Hematopoietic multipotent progenitor cell treated with erythropoietin and hydrocortisone succinate and interleukin-3 and kit ligand, for 15 days (in vitro differentiated cells): ENCODE results near the gene CCDC9.
A peak's percentile ranks its signal among the peaks of the same experiment; 100 is the strongest.

ENCODE experiments used
- DNase-seq: peaks from one replicate; pipeline ENCODE4 v3.0.0-alpha.2; 2015; ENCODE audit warnings: low spot score

CCDC9 gene

DNA sequence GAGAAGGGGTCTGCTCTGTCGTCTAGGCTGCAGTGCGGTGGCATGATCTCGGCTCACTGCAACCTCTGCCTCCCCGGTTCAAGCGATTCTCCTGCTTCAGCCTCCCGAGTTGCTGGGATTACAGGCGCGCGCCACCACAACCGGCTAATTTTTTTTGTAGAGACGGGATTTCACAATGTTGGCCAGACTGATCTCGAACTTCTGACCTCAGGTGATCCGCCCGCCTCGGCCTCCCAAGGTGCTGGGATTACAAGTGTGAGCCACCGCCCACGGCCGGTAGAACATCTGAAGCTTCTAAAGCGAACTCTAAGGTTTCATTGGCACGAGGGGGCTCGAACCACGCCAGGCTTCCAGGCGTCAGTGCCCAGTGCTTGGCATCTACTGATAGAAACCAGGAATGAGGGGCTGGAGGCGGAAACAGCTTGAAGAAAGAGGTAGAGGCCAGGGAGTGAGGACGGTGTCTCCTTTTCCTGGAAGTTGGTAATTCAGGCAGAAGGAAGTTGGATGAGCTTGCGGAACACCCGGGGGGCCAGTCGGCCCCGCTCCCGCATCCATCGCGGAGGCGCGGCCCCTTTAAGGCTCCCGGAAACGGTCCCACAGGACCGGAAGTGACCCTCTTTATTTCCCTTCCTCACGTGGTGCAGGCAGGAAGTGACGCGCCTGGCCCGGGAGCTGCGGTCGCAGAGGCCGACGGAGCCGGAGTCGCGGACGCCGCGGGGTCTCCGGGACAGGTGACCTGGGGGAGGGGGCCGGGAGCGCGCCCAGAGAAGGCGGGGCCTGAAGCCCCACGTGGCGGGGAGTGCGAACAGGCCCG lies at the start of gene CCDC9:
TSS of gene CCDC9 (plus strand) at position 647 of the 814 bp plus-strand sequence. CDS start 1,876 bp downstream, outside the sequence.
- peak; percentile 96 for DNase-seq

DNA sequence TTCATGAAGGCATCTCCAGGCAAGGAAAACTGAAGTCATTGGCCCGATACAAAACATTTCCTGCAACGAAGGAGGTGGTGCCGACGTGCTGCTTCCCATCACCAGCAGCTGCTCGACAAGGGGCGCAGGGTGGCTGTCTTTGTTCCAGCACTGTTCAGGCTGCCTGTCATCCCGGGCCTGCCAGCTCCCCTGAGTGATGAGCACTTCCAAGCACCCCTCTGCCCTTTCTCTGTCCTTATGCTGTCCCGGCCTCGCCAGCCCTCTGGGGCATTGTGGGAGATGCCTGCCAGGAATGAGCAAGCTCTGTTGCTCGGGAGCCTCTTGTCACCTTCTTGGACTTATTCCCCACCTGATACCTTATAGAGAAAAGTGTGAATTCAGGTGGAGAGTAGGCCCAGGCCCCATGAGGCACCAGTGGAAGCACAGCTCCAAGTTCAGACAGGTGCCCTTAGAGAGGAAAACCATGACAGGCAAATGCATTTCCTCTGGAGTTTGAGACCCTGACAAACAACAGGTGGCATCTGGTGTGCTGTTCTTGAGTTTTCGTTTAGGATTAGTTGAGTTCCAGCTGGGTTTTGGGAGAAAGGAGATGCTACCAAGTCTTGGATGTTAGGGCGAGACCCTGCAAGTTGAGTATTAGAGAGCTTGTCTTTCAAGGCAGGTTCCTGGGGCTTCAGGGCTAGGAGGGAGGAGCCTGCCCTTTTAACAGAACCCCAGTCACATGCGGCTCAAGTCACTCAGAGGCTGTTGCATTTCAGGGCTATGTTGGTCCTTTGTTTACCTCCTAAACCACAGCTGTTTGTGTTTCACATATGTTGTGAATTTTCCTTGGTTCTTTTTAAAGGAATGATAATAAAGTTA lies 46.8 kb upstream of the CCDC9 start:
- no peak for DNase-seq

DNA sequence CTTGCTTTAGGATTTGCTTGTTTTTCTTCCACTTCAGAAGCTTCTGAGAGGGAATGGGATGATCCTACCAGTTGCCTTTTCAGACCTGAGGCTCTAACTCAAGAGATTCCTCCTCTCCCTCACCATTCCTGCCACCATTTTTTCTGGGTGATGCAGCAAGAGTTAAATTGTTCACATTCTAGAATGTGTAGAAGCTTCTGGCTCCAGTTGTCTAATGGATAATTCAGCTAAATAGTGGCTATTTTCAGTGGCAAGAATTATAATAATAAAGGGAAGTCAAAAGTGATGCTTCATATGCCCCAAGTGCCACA lies 46.2 kb upstream of the CCDC9 start:
- no peak for DNase-seq

DNA sequence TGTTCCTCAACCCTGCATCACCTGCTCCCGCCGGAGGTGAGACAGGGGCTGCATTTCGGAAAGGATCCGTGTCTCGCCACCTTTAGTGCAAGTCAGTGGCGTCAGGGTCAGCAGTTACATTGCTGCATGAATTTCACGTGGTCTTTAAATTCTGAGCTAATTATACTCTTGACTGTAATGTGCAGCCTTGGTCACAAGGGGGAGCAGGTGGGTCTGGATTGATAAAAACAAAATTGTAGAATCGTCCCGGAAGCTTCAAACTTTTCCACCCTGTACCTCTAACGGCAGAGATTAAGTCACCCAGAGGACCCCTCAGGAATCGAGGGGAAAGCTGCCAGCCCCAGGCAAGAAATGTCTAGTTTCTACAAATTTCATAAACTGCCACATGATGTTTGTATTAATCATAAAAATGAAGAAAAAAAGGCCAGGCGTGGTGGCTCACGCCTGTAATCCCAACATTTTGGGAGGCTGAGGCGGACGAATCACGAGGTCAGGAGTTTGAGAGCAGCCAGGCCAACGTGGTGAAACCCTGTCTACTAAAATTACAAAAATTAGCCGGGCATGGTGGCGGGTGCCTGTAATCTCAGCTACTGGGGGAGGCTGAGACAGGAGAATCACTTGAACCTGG lies 45.5 kb upstream of the CCDC9 start:
- DNase-seq = peak; percentile 91

DNA sequence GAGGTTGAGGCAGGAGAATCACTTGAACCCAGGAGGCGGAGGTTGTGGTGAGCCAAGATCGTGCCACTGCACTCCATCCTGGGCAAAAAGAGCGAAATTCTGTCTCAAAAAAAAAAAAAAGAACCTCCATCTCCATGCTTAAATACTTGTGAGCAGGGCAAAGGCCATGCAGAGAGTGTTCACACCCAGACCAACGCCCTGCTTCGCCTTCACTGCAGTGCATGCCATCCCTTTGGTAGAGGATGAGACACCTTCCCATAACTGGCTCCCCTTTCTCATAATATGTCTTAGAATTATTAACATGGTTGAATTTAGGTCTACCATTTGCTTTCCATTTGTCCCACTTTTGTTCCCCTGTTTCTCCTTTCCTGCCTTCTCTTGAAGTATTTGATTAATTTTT lies 40.7 kb upstream of the CCDC9 start:
- no peak for DNase-seq

DNA sequence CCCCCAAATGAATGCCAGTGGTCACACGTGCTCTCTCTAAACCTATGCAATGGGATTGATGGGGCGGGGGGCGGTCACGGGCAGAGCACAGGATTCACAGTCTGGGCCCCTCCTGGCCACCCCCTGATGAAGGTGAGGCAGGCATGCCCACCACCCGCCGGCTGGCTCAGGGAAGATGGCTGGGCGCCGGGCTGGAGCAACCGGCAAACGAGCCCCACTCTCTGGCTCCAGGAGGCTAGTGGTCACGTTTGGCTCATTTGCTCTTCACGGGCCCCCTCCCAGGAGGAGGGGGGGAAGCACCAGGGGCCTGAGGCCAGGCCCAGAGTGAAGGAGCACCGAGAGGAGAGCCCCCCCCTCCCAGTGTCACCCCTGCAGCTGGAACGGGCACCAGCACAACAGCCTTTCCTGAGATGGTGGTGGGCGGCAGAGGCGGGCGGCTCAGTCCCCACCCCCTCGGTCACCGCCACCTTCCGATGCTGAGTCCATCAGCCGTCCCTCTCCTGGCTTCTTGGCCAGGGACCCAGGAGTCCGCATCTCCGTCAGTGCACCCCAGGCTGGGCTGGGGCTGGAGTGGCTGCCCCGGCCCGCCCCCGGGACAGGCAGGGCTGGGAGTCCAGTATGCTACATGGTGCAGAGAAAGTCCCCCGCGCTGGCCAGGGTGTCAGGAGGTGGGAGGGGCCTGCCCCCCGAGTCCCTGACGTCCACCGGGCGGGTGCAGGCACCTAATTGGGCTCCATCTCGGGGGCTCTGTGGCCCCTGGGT lies 35.1 kb upstream of the CCDC9 start:
- DNase-seq = no peak

DNA sequence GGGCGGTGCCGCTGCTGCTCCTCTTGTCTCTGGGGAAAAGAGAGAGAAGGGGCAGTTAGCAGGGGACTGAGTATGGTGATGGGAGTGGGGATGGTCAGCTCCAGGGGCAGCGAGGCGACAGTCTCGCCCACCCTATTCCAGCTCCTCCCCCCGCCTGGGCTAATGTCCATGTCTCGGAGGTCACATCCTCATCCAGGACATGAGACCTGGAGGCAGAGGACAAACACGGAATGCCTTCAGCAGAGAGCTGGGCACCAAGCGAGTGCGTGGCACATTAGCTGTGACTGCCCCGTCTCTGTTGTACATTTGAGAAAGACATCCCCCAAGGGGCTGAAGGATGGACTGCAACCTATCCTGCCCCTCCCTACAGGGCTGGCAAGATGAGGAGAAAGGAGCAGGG lies 34.4 kb upstream of the CCDC9 start:
- no peak for DNase-seq

DNA sequence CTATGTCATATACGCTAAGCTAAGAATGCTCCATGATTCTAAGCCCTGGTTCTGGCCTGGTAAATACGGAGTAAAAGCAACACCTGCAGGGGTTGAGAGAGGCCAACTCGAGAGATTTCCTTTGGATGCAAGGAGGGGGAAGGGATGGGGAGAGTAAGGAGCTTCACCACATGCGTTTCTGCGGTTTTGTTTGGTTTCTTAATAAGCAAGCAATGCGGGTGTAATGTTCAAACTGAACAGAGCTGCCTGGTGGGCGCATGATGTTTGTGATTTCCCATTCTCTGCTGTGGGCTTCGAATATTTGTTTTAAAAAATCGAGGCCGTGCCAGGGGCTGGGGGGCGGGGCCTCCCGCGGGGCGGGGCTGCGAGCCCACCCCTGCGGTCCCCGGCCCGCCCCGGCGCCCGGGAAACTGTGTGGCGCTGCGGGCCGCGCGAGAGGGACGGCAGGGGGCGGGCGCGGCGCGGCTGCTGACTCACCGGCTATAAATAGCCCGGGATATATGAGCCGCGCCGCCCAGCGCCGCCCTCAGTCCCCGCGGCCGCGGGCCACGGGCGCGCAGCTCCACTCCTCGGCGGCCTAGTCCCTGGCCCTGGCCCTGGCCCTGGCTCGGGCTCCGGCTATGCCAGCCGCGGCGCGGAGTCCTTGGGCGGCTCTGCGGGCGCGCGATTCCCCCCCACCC lies 30.4 kb upstream of the CCDC9 start:
- peak; percentile 91 for DNase-seq

DNA sequence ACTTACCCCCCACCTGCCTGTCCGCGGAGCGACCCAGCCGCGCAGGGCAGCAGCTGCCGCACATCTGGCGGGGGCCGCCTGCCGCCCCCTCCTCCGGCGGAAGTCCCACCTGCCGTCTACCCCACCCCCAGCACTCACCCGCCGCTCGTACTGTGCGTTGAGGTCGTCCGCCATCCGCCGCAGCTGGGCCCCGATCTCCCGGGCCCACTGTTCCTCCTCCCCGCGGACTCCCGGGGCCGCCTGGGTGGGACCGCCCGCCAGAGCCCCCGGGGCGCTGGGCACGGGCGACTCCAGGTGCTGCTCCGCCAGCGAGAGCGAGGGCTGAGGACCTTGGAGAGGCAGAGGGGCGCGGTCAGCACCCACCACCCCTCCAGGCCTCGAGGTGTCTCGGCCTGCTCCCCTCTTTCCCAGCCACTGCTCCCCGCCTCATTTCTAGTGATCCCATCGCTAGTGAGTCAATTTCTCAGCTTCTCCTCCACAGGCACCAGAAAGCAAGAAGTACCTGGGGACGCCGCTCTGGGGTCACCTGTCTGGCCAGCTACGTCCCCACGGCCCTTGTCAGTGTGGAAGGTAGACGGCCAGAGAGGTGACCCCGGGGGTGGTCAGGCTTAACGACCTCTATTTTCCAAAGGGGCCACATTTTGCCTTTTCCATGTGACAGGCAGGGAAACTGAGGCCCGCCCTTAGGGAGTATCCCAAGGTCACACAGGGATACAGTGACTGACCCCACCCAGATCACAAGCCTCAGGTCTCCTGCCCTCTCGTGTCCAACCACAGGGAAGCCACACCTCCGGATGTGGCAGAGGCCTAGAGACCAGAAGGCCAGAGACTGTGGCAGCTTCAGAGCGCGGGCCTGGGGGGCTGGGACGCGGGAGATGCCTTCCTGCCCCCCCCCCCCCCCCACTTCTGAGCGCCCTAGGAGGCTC lies 29.6 kb upstream of the CCDC9 start:
- peak; percentile 79 for DNase-seq

DNA sequence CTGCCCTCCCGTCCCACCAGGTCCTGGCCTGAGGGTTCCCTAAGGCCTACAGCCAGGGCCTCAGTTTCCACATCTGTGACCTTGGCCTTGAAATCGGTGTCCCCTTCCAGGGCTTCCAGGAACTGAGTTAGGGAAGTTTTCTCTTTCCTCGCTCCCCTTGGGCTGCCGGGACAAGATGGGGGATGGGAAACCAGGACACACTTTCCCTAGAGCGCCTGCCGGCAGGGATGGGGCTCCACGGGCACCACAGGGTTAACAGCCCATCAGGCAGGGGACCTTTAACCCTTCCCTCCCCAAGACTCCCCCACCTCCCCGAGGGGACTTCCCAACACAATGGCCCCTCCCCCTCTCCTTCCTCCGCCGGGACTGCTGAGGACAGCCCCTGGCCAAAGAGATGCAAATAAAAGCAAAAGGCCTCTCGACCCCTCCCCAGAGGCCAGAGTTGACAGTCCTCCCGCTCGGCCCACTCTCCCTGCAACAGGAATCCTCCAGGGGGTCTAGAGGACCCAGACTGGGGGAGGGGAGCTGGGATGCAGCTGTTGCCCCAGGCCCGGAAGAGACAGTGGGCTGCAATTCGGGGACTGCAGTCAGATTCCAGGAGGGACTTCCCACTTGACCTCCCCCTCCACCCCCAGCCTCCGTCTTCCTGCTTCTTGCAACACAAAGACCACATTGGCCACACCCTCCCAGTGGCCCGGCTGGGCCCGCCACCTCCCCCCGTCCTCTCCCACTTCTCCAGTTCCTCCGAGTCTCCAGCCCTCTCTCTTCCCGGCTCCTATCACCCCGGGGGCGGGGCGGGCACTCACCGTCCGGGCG lies 28.8 kb upstream of the CCDC9 start:
- DNase-seq = peak; percentile 54

DNA sequence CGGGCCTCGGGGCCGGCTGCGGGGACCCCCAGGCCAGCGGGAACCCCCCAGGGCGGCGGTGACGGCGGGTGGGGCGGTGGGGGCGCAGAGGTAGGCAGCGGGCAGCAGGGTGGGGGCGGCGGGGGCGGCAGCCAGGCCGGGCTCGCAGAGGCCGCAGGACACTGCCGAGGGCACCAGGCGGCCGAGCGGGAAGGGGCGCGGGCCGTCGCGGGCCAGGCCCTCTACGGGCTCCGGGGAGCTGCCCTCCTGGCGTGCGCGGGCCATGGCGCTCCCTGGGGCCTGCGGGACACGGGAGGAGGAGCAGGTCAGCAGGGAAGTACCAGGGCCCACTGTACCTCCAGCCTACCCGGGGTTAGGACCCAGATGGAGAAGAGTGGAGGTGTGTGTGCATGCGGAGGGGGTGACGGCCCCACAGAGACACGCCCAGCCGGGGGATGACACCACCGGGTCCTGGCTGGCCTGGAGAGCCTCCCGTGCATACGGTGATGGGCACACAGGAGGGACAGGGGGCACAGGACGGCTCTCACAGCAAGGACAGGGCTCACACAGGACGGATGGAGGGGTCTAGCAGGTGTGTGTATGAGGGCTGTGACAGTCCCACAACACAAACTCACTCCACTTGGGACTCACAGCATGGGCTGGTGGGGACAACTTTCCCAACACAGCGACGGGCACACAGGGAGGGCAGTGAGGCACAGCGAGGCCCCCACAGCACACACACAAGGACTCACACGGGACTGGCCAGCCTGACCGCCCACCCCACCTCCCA lies 28.0 kb upstream of the CCDC9 start:
- peak; percentile 69 for DNase-seq

DNA sequence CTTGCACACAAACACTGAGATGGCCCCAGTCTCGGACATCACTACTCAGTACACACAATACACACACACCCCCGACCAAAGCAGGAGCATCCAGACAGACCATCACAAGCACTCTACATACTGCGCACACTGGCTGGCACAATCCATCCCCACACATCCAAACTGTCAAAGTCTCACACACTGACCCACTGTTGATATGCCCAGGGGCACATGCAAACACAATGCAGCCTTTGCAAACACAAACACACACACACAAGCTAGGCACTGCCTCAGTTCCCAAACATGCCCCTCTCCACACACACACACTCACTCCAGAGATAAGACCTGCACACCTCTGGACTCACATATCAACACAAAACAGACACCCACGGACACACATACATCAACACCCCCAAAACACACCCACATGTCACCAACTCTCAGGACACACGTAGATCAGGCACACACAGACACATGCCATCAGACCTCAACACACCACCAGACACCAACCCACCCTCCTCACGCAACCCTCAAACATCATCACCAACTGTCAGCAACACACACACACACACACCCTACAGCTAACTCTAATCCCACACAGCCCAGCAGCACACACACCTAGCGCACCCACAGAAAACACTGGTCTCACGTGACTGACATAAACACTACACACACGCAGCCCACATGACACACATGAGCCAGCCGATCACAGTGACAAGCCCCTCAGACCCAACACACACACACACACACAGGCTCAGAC lies 27.2 kb upstream of the CCDC9 start:
- DNase-seq = peak; percentile 65

DNA sequence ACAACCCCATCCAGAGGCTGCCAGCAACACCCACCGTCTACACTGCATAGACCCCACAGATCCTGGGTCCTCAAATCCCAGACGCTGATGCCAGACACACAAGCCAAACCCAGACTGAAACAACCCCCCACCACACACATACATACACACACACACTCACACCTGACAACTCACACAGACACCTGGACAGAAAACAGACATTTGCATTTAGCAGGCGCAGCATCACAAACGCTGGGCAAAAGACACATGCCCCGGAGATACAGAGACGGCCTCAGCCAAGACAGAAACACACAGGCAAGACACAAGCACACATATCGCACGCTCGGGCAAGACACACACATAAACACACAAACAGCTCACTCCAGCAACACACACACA lies 26.7 kb upstream of the CCDC9 start:
- DNase-seq = peak; percentile 52

DNA sequence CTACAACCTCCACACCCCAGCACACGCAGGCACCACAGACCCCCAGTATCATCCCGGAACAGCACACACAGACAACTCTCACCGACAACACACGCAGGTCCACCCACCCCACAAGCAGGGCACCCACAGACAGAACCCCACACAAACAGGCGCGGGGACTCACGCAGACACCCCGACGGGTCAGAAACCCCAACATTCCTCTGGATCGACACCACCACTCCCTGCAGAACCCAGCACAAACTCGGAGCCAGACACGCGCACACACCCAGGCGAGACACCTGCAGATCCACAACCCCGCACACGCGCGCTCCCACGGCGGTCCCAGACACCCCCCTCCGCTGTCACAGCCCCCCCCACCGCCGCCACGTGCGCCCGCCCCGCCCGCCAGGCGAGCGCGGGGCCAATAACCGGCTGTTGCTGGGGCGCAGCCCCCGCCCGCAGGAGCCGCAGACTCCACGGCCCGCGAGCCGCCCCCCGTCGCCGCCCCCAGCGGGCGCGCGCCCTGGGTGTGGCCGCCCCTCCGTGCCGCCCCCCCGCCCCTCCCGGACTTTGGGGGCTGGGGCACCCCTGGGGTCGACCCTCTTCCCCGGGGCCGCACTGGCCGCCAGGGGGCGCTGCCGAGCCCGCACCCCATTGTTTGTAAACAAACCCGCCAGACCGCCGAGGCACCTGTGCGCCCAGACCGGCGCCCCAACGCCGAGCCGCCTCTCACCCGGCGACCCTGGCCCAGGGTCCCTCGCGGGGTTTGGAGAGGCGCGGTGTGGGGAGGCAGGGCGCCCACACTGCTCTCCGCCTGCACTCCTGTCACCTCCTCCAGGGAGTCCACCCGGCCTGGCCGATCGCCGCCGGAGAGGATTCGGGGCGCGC lies 26.0 kb upstream of the CCDC9 start:
- DNase-seq = peak; percentile 78

DNA sequence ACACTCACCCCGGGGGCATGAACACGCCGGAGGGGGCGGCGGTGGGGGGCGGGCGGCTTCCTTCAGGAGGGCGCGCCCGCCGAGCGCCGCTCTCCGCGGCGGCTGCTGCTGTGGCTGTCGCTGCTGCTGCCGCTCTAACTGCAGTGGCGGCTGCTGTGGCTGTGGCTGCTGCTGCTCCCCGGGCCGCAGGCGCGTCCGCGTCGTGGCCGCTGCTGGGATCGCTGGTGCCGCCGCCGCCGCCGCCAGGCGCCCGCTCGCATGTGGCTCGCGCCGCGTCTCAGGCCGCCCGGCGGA lies 25.5 kb upstream of the CCDC9 start, which contains the start of gene BBC3:
TSS of gene BBC3 (minus strand) at position 279 of the 294 bp plus-strand sequence. CDS start 2,768 bp downstream, outside the sequence.
- no peak for DNase-seq

DNA sequence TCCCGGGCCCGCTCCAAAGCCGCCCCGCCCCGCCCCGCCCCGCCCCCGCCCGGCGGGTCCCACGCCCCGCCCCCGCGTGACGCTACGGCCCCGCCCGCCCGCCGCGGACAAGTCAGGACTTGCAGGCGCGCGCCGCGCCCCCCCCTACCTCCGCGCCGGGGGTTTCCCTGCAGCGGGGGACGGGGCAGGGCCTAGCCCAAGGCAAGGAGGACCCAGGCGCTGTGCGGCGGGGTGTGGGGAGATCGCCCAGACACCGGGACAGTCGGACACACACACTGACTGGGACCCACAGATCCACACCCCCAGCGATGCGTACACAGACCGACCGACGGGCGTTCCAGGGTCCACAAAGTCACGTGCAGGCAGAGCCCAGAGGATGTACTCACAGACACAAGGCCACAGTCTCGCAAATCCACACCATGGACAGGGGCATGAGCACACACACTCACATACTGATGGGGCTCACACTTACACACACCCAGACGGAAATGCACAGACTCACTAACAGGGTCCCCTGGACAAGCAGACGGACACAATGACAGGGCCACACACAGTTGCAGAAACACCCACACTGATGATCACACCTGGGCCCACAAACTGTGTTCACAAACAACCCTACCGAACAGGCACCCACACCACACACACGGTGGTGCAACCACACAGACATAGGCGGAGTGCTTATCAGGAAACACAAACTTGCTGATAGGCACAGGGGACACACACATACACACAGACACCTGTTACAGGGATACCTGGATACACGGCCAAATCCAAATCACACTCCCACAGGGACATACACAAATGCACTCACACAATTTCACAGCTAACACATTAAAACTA lies 24.9 kb upstream of the CCDC9 start:
- DNase-seq = peak; percentile 87
